8988T (cell line): ENCODE results near the gene RNPEPL1.
A peak's percentile ranks its signal among the peaks of the same experiment; 100 is the strongest.
"Not testable (repeated sequence)": the region's sequence is repeated elsewhere in the genome, so short reads cannot be mapped to it uniquely, and the experiment has no call there.

Source experiments
- DNase-seq: peaks from one replicate; pipeline ENCODE4 v3.0.0; 2011

Gene RNPEPL1

DNA sequence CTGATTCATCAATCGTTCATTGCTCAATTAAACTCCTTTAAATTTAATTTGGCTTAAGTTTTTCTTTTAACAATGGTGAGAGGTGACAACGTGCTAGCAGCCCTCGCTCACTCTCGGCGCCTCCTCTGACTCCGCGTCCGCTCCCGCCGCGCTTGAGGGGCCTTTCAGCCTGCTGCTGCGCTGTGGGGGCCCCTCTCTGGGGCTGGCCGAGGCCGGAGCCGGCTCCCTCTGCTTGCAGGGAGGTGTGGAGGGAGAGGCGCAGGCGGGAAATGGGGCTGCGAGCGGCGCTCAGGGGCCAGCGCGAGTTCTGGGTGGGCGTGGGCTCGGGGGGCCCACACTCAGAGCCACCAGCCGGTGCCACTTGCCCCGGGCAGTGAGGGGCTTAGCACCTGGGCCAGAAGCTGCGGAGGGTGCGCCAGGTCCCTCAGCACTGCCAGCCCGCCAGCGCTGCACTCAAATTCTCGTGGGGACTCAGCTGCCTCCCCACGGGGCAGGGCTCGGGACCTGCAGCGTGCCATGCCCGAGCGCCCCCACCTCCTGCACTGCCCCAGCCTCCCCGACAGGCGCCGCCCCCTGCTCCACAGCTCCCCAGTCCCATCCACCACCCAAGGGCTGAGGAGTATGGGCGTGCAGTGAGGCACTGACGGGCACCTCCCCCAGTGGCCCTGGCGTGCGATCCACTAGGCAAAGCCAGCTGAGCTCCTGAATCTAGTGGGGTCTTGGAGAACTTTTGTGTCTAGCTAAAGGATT is 30.1 kb upstream of the RNPEPL1 start:
- DNase-seq = no peak

- DNase-seq = not testable (repeated sequence)
These were observed 29.2 kb upstream of the RNPEPL1 start for GRCh38 chr2:240539101-240539500.

DNA sequence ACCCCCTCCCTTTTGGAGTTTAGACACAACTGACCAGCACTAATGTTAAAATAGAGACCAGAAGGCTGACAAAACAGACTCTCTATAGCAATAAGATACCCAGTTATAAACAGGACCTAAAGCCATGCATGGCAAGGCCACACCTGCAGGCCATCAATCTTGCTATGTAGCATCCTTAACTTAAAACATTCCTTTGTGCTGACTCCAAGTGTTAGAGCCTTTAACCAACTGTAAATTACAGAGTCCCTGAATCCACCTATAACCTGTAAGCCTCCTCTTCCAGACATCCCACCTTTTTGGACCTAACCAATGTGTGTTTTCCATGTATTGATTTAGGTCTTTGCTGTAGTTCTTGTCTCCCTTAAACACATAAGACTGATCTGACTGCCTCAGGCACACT is 28.4 kb upstream of the RNPEPL1 start:
- no peak for DNase-seq

DNA sequence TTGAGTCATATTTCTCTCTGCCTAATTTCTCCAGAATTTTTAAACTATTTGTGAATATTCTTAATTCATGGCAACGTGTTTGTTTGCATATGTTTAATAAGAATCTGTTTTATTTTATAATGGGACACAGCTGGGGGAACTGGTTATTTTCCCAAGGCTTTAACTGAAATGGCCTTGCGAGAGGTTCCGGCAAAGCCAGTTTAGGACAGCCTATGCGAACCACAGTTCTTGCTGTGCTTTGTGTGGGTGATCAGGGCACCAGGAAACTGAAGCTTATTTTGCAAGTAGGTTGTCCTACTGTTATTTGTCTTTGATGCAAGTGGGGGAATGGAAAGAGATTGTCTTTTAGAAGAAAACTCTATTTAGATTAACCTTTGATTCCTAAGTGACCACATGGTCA is 17.0 kb upstream of the RNPEPL1 start:
- DNase-seq = no peak

DNA sequence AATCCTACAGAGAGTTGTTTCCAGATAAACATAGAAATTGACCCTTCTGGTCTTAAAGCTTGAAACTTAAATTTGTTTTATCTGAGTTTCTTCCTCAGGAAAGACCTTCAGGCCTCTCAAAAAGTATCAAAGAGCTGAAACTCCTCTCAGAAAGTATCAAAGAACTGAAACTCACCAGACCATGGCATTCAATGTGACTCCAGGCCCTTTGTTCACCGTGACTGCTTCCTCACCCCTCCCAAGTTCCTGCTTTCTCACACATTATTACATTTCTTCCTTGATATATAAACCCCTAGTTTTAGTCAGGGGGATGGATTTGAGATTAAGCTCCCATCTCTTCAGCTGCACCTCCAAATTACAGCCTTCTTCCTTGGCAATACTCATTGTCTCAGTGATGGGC is 16.5 kb upstream of the RNPEPL1 start:
- DNase-seq = no peak

DNA sequence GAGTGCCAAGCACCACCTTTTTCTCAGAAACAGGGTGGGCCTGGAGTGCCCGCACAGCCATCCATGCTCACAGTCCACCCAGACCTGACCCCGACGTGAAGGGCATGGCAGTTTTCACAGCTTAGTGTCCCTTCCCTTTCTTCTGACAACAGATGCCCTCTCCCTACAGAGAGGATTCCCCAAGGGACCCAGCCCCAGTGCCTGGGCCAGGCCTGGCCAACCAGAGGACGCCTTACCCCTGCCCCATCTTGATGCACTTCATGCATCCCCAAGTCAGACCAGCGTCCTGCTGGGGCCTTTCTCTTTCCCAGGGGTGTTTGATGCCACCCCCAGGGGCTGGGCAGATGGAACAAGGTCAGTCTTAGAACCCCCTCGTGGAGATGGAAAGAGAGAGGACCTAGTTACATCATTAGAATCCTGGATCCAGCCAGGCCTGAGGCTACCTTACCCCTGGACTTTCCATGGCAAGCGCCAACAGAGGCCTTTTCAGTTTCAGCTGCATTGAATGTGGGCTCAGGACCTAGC is 14.3 kb upstream of the RNPEPL1 start:
- no peak for DNase-seq

DNA sequence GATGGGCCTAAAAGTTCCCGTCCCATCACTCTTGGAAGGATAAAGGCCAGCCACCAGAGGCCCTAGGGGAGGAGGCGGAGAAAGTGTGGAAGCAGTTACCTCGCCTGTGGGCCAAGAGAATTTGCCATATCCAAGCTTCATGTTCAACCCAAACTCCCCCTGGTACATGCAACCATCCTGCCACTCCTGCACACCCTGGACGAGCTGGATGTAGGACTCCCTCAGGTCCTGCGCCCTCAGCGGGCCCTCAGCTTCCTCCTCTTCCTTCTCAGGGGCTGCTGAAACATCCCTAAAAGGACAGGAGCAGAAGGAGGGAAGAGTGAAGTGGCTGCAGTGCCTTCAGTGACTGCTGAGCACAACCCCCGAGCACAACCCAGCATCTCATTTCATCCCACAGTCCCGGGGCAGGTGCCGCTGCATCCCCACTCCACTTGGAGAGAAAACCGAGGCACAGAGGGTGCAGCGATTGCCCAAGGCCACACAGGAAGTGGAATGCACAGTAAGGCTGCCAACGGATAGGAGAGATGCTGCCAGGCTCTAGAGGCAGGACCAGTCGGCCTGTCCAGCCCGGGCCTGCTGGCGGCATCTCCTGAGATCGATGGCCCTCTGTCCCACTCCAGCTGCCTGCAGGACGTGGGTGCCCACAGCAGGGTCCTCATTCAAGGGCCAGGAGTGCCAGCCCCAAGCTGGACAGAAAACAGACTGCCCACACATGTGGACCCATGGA is 13.4 kb upstream of the RNPEPL1 start:
- peak; percentile 19 for DNase-seq

DNA sequence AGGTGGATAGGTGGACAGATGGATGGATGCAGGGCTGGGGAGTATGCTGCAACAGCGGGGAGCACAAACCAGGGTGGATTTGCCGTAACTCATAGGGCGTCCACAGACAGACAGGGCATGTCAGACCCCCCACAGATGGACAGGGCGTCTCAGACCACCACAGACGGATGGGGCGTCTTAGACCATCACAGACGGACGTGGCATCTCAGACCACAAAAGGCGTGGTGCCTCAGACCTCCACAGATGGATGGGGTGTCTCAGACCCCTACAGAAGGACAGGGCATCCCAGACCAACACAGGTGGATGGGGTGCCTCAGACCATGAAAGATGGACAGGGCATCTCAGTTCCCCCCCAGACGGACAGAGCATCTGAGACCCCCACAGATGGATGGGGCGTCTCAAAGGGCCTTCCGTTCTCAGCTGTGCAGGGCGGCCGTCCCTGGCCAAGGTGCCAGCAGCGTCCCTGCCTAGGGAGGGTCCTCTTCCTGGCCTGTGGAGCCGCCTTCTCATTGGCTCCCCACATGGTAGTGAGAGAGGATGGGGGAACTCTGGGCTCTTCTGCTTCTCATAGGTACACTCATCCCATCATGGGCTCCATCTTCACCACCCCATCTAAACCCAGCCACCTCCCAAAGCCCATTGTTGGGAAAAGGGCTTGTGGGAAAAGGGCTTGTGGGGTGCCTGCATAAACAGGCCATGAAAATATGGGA is 12.6 kb upstream of the RNPEPL1 start:
- DNase-seq = peak; percentile 17

DNA sequence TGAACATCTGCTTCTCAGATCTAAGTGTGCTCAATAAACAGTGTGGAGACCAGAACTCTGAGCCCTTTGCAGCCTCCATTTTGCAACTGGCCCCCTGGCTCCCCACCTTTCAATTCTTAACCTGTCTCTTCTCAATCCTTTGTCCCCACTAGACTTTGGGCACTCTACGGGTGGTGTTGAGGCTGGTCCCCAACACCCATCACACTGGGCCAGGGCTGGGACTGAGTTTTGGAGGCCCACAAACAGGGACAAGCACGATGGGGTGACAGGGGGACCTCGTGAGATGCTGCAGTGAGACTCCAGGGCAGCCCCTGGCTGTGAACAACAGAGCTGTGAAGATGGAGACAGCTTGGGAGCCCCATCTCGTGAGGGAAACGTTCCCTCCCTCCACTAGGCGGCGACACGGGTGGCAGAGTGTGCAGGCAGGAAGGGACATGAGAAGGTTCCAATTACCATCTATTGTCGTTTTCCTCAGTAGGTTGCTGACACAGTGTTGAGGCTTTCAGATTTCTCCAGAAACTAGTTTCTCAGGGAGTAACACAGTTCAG is 11.7 kb upstream of the RNPEPL1 start:
- peak; percentile 95 for DNase-seq

GRCh38 chr2:240557101-240557751 is 11.1 kb upstream of the RNPEPL1 start:
- DNase-seq = no peak

- DNase-seq = no peak
These were observed 10.5 kb upstream of the RNPEPL1 start, which contains the start of gene ANKMY1 for GRCh38 chr2:240557808-240558207. ANKMY1 (minus strand) TSS chr2:240557988; CDS start chr2:240557335, 653 bp downstream.

GRCh38 chr2:240558236-240558761 is 10.0 kb upstream of the RNPEPL1 start:
- DNase-seq = no peak

GRCh38 chr2:240559286-240559685 is 9.0 kb upstream of the RNPEPL1 start:
- DNase-seq = no peak

- peak; percentile 99 for DNase-seq
These were observed 8.2 kb upstream of the RNPEPL1 start, which contains the start of gene DUSP28 for GRCh38 chr2:240560084-240560479. DUSP28 (plus strand) TSS chr2:240560357; CDS start chr2:240560685, 328 bp downstream.

- peak; percentile 92 for DNase-seq
These were observed 7.6 kb upstream of the RNPEPL1 start for GRCh38 chr2:240560480-240561324.

DNA sequence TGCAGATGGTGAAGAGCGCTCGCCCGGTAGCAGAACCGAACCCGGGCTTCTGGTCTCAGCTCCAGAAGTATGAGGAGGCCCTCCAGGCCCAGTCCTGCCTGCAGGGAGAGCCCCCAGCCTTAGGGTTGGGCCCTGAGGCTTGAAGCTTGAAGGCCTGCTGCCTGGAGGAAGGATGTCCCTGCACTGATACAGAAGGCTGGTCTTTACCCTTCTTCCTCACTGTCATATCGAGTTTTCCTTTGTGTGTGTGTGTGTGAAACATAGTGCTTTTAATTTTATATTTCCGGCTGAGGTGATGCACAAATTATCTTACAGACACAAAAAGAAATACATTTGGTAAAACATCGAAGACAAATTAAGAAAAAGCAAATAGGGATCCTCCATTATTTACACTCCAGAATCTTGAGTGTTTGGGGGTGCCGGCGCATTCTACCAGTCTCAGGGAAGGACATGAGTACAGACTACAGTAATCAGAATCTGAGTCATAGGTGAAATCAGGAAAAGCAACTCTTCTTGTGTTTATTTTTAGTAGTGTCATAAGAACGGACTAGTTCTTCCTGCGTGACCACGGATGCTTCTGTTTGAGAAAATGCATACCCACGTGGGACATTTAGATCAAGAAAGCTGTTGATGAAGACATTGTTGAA is 6.8 kb upstream of the RNPEPL1 start:
- DNase-seq = no peak

DNA sequence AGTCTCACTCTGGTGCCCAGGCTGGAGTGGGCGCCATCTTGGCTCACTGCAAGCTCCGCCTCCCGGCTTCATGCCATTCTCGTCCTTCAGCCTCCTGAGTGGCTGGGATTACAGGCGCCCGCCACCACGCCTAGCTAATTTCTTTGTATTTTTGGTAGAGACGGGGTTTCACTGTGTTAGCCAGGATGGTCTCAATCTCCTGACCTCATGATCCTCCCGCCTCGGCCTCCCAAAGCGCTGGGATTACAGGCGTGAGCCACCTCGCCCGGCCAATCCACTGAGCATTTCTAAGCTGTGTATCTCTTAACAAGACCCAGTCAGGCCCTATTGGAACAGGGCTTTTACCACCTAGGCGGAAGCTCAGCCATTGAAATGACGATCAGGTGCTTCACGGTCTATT is 5.1 kb upstream of the RNPEPL1 start:
- not testable (repeated sequence) for DNase-seq

DNA sequence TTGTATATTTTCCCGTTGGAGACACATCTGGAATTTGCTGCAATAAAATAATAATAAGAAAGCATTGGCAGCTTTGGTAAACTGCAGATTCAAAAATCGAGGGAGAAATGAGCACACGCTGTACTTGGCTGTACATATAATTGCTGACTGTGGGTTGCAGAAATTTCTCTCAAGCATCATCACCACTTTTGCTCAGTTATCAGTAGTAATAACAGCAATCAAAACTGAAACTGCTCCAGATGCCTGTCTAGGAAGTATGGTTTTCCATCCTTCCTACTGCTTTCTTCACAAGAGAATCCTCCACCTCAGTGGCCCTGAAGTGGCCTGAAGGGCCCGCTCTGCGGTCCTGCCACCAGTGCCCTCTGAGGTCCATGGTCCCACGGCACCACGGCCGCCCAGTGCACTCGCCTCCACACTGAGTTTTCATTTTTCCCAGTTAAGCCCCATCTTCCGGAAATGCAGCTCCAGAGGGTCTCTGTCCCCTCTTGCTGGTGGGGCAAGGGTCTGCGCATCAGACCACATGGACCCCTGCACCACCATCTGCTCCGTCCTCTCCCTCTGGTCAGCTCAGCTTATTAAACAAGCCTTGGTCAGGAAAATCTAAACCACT is 4.2 kb upstream of the RNPEPL1 start:
- no peak for DNase-seq

GRCh38 chr2:240564561-240565332 is 3.5 kb upstream of the RNPEPL1 start:
- no peak for DNase-seq
